Stimulated activated CD4-positive, alpha-beta T cell treated with anti-CD3 and anti-CD28 coated beads, TNF-alpha, amount 100 ng/mL, for 4 hours (primary cell): ENCODE data around the gene ISG20L2.

Experiments
- DNase-seq, 3 experiments: peaks; one replicate each; pipeline ENCODE4 v3.0.0-alpha.2; 2020; ENCODE audit warnings: low read depth in 3 of 3

Gene ISG20L2

DNA sequence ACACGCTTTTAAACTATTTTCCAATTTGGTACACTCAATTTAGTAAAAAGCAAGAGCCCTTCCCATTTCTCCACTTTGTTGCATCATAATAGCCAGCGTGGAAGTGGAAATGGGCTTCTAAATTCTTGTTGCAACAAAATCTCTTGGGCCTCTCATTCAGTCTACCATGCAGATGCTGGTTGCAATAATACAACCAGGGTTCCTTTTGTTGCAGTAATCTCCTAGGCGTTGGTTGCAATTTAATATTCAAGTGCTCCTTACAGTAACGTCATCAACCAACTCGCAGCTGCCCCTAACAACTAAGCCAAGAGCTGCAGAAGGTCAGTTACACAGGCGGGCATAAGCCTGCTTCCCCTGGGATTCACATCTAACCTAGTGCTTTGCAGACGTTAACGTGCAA, 25.7 kb upstream of the ISG20L2 start:
- no peak for DNase-seq

DNA sequence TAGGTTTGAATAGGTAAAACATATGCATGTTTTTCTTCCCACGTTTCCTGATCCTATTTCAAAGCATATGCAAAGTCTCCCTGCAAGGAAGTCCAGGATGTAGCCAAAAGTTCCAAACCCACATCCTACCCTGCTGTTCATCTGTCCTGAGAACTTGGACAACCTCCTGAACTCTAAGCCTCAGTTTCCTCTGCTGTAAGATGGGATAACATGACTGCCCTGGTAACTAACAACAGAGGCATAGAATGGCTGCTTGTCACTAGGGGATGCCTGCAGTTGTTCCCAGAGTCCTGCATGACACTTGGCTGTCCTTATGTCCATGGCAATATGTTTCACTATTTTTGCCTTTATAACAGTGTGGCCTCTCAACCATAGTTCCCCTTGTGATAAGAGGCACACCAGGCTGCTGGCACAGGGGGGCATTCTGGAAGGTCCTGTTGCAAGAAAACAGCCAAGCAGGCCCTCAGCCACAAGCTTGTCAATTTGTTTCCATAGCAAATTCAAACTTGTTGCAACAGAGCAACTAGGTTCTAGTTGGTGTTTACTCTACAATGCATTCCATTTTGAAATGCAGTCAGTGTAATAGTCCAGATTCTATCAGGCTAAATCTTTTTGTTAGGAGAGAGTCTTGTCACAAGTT, 24.4 kb upstream of the ISG20L2 start:
- DNase-seq, result no peak

DNA sequence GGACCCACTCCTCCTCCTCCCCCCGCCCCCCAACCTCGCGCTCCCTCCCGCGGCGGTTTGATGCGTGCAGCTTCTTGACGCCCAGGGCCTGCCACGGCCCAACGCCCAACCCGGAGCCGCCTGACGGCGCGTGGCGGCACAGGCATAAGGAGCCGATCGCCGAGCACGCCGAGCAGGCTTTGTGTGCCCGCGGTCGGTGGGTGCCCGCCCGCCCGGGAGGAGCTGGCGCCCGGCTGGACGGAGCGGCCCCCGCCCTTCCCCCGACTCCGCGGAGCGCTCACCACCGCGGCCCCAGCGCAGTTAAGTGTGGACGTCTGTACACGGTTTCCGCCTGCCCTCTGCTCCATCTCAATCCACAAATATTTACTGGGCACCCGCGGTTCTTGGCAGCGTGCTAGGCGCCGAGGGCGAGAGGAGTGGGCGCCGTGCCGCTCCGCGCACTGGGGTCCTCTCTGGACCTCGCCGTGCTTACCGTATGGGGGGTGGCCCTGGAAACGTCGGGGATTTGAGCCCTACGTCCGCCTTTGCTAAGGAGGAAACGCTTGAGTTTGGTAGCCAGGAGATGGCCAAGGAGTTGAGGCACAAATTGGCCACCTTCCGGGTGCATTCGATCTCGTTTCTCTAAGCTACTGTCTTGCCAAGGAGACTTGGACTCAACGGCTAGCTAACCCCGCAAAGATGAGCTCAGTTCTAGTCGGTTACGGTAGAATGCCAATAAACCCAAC, 23.4 kb upstream of the ISG20L2 start:
- DNase-seq, result peak; percentile 93 to 96 (median 96)

DNA sequence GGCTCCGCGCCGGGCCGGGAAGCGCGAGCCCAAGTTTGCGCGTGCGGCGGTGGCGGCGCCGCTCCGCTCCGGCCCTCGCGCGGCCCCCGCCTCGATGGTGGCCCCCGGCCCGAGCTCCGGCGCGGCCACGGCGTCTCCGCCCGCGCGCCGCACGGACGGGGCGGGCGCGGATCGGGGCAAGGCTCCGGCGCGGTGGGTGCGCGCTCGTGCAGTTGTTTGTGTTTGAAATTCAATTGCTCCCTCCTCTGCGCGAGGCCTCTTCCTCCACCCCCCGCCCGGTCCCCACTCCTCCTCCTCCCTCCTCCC, 22.8 kb upstream of the ISG20L2 start, which contains the start of gene HDGF:
Gene HDGF (minus strand): TSS at position 225 of the 306 bp plus-strand sequence. CDS start 246 bp downstream, outside the sequence.
- DNase-seq, result no peak

DNA sequence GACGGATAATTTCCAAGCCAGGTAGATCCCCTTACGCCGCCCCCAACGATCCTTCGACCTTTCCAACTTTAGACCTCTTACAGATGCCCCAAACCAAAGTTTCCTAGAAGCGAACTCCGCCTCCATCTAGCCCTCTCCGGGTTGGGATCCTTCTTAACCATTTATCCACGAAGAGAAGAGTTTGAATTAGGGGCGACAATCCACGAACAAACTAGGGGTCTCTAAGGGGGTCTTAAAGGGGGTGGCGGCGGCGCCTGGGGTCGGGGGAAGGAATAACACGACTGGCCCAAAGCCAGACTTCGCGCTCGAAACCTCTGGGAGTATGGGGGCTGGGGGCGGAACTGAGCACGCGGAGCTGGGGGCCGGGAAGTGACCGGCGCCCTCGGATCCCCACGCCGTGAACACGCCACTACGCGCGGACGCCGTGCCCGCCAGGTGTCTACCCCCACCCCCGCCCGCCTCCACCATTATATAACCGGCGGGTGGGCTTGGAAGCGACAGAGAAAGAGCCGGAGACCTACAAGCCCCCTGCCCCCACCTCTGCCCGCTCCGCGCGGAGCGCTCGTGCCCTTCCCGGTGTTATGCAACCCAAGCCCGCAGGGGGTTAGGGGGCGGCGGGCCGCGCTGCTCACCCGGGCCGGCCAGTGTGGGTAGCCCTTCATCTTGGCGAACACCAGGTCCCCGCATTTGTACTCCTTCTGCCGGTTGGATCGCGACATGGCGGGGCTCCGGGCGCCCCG, 22.3 kb upstream of the ISG20L2 start:
- DNase-seq, result no peak

DNA sequence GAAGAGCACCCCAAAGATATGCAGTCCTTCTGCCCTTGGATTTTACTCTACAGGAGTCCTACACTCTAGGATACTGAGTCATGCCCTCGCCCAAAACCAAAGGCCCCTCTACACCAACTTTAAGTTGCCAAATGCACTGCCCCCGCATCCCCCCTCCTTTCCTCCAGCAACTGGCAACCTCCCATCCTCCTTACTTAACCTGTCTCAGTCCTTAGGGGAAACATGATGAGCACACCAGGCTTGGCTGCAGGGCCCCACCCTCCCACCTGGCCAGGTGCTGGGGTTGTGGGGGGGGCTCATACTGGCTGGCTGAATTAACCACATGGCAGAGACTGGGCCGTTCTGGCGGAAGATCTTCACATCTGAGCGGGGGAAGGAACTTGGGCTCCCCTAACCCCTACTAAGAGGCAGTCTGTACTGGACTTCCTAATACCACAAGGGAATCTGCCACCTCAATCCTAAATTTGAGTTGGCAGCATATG, 21.7 kb upstream of the ISG20L2 start:
- peak in 1 of 3 experiments; percentile 47 for DNase-seq

DNA sequence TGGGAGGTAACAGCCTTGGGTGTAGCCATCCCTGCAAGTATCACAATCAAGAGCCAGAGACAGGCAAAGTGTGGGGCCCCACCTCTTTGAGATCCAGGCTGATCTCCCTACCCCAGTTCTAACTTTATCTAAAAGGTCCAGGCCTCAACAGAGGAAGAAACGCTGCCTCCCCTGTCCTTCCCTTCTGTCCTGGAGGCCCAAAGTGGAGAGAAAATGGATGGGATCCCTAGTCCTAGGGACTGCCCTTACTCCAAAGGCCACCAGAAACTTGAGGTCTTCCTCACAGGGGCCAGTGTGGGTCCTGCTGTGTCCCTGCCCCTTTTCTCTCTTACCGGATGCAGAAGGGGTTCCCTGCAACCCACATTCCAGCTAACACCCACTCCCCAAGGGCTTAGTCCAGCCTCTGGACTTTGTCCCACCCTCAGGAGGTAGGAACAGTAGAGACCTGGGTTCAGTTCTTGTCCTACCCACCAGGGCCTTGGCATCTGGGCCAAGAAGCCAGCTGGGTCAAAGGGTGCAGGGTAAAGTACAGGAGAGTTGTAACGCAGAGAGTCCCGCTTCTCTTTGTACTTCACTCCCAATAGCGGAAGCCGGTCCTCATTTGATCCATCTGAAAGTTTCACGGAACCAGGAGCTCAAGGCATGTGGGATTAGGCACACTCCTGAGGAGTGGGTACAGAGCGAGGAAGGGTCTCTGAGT, 21.0 kb upstream of the ISG20L2 start:
- DNase-seq, result no peak

DNA sequence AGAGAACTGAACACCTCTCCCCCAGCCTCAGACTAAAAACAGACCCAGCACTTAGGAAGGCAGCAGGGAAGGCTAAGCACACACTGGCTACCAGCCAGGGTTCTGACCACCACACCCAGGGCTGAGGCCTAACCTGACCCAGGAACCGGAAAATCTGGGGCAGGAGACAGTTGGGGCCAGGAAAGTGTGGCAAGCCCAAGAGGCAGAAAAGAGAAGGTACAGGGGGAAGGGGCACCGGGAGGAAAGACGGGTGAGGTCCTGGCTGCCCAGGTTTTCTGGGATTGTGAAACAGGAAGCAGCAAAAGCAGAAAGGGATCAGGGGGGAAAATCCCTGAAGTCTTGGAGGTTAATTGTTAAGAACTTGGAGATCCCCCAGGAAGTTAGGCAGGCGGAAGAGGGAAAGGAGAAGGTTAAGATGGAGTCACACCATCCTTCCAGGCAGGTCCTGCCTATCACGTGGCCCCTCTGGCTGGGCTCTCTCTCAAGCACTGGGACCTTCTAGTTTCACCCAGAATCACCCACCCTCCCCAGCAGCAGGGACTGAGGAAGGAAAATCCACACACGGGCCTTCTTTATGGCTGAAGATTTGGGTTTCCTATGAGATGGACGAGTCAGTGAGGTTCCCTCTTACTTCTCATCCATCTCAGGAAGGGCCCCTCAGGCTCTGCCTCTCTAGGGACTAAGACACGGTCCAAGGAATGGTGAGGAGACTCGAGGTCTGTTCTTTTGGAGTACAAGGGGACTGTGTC, 20.3 kb upstream of the ISG20L2 start:
- no peak for DNase-seq

DNA sequence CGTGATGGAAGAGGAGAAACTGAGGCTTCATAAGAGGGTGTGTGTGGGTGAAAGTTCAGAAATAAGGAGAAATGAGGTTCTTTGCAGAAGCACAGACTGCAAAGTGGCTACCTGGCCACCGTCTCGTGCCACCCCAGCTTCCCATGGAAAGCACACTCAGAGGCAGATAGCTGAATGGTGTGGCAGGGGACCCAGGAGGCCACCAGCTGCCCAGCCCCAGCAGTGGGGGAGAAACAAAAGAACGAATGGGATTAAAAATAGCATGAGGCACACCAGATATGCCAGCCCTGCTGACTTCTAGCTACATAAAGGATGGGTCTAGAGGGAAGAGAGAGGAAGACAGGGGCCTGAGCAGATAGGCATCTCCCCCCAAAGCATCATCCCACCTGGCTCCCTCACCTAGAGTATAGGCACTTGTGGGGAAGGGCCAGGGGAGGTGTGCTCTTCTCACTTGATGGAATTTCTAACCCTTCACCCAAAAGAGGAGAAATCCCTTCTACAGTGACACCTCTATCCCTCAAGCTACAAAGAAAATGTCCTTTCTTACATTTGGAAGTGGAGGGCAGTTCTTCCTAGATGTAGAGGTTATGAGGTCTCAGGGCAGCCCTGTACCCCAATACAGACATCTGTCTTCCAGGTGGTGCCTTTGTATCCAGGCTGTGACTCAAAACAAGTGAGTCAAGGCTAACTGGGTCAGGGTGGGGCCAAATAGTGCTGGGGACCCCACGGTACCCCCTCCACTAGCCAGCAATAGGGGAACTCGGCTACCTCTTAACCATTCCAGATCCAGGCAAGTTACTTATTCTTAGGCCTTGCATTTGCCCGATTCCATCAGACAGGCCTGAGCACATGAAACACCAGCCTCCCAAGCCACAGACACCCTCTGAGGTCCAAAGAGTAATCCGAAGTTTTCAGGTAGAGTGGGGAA, 19.4 kb upstream of the ISG20L2 start:
- DNase-seq, result no peak

DNA sequence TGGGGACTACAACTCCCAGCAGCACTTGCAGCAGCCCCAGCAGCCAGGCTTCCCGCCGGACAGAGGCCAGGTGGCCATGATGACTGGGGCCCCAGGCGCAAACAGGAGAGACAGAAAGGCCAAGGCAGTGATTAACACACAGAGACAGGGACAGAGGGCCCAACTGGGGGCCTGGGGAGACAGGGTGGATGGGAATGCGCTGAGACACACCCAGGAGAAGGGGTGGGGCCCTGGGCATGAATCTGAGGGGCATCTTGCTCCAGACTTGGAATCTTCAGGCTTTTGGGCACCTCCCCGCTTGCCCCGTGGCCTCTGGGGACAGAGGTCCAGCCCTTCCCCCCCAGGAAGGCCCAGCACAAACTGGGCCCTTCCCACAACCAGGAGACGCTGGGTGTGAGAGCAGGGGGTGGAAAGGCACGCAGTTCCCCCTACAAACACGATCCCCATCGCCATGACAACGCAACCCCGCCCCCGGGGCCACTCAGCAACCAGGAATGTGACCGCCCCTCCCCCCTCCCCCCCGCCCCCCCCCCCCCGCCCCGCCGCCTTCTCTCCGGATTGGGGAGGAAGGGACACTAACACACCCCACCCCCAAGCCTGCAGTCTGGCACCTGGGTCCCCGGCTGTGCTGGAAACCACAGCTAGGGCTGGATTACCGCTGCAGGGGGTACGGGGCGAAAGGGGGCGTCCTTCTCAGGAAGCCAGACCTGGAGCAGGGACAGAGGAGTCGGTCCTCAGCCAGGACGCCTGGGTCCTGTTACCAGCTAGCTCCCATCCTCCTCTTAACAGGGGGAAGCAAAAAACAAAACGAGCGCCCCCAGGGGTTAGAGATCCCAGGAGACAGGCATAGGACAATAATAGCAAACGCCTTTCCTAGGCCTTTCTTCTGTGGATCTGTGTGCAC, 18.4 kb upstream of the ISG20L2 start:
- no peak for DNase-seq

DNA sequence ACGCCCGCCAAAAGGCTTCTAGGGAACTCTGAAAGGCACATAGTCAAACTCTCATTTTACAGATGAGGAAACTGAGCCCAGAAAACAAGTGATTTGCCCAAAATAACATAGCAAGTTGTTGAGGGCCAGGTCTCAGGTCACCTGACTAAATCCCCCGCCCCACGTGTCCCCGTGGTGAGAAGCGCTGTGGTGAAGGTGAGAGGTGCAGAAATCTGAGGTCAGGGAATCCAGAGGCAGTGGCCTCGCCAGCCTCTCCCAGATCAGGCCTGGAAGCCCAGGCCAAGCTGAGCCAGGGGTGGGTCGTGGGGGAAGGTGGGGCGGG, 17.8 kb upstream of the ISG20L2 start:
- DNase-seq, result no peak

DNA sequence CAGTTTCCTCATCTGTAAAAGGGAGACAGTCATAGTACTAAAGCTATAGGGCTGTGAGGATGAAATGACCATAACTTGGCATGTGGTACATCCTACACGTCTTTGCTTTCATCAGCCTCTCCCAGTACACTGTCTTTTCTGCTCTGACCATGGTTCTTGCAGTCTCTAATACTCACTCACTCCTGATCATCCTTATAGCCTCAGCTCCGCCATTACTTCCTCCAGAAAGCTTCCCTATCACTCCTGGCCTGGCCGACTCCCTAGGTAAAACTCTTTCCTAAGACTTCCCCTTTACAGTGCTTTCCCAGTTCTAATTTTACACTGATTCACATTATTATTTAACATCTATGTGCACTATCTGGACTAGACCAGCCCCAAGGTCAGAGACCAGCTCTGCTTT, 17.3 kb upstream of the ISG20L2 start:
- no peak for DNase-seq

DNA sequence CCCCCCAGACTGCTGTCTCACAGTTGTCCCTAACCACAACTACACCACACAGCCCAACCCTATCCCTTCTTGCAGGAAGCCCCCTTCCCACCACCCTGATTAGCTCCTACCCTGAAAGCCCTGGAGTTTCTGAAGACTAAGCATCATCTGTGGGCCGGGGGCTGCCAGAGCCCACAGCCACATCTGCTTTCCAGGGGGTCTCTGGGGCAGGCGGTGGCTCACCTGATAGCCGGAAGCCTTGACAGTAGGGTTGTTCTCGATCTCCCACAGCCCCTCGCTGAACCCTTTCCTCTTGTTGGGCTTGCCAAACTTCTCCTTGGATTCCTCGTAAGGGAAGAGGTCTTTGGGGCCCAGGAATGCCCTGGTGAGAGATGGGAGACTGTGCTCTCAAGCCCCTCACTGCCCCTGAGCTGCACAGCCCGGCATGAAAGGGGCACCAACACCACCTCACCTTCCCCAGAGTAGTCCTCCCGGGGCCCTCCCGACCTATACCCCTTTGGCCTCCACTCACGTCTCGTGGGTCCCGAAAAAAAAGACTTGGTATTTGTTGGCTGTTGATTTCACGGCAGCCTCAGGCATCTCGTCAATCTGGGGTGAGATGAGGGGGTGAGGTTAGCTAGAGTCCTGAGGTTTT, 16.3 kb upstream of the ISG20L2 start:
- DNase-seq, result no peak

DNA sequence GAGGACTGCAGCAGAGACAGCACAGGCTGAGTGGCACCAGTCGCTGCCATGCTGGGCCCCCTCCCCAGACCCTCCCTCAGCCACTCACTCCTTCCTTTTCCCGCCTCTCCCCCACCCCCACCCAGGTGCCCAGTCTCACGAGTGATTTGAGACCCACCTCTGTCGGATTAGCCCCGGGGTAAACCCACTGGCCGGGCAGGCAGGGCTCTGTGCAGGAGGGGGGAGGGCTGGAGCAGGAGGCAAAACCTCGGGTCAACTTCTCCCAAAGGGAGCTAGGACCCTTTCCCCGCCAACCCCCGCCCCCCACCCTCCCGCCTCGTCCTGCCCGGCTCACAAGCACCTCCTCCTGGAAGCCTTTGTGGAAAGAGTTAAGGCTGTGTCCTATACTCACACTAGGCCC, 15.8 kb upstream of the ISG20L2 start:
- no peak for DNase-seq

DNA sequence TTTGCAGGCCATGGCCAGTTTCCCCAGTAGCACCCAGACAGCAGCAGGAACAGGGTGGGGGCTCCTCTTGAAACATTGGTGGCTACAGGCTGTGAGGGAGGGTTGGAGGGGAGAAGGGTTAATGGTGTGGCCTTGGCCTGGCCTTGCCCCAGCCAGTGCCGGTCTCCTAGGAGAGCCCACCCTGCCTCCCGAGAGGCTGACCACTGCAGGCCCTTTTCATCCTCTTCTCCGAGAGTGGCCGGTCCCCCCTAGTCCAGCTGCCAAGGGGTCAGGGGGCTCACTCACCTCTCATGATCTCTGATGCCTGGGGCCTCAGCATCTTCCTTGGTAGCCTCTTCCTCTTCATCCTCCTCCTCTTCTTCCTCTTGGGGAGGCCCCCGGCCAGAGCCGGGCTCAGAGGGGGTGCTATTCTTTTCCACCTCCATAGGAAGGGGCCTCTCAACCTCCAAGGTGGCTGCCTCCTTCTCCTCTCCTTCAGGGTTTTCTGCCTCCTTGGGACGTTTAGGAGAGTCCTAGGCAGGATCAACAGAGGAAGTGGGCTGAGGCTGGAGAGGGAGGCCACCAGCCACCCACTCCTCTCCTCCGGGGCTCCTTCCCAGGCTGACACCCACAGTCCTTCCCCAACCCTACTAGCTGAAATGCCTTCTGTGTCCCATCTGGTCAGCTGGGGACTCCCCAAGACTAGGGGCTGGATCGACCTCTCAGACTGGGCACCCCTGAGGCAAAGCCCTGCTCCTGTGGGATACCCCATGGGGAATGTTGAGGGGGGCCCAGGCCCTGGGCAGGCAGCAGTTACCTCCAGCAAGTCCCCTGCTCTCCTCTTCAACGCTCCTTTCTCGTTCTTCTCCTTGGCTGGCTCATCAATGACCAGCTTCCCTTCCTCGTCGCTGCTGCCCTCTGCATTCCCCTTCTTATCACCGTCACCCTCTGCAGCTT, 15.1 kb upstream of the ISG20L2 start:
- no peak for DNase-seq

DNA sequence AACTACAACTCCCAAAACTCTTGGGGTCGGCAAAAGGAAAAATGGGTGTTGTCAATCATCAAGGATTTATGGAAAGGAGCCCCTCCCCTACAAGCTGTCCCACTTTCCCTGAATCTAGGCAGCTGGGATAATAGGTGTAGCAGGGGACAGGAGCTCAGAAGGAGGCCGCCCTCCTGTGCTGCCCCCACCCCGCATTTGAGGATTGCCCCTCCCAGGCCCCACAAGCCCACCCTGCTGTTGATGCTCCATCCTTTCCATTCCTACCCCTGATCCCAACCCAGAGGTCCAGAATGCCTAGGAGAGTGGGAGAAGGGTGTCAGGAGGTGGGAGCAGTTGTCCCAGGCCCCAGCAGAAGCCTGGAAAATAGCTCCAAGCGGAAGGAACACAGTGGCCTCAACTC, 14.2 kb upstream of the ISG20L2 start:
- DNase-seq, result no peak

DNA sequence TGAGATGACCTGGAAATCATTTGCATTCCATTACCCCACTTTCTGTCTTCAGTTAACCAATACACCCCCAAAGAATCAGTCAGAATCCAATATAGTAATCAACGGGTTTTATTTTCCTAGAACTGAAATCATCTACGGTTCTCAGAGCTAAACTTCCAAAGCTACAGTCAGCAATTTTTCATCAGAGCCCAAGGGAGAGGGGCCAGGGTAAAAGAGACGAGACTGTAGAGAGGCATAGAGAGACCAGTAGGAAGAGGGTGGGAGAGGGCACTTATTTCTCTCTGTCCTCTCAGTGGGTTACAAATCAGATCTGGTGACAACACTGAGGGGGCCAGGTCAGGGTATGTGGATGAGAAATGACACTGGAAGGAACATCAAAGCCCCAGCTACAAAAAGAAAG, 13.5 kb upstream of the ISG20L2 start:
- DNase-seq, result no peak

DNA sequence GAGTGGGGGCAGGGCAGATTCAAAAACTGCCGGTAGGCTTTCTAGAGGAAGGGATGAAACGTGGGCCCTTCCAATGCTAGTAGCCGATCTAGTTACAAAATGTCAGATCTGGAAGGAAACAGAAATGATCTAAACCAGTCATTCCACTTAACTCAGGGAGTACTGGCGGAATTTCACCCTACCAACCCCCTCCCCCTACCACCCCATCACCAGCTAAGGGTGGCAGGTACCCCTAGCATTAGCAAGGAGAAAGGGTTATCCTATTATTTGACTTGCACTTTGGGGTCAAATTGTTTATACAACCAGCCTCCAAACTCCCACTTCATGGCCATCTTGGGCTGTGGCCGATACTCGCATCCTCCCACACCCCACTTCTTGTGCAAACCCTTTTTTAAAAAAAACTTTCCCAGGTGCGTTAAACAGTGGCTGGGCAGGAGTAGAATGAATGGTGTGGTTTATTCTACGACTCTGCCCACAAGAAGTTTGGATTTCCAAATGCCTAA, 13.0 kb upstream of the ISG20L2 start:
- DNase-seq, result no peak
